GM12891 (cell line): ENCODE data around the gene MED17.

Experiments
- PAX5 ChIP-seq: IDR thresholded peaks from 2 replicates; pipeline ENCODE4 v1.6.1; 2011; ENCODE audit warnings: low read length, moderate library complexity, mild to moderate bottlenecking; ENCODE audit not compliant: insufficient read depth, severe bottlenecking
- POLR2A ChIP-seq: IDR thresholded peaks from 2 replicates; pipeline ENCODE4 v1.6.1; 2011; ENCODE audit warnings: low read depth, low read length, control low read depth
- POLR2AphosphoS5 ChIP-seq: IDR thresholded peaks from 2 replicates; pipeline ENCODE4 v1.6.1; 2011; ENCODE audit warnings: low read depth, low read length, control low read depth
- SPI1 ChIP-seq: IDR thresholded peaks from 2 replicates; pipeline ENCODE4 v1.6.1; 2011; ENCODE audit warnings: low read depth, low read length, control low read depth
- TAF1 ChIP-seq: IDR thresholded peaks from 2 replicates; pipeline ENCODE4 v1.6.1; 2011; ENCODE audit warnings: low read depth, low read length, control low read depth

DNA sequence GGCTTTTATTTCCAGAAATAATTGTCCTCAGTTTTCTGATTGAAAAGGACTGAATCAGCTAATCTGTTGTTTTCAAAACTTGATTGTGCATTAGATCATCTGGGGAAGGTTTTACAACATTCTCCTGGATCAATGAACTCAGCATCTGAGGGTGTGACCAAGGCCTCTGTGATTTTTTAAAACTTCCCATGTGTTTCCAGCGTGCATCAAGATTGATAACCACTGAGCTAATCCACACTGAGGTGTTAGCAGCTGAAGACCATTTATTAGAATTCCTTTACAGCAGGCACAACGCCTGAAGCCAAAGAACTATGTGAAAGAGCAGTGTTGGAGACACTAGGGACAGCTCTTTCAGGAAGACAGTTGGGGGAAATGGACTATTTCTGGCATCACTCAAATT, 56.1 kb downstream of the MED17 start:
- TF ChIP-seq POLR2AphosphoS5 (no peak), PAX5 (no peak), POLR2A (no peak), TAF1 (no peak), SPI1 (no peak)
